NCI-H82 treated with DMSO at 0.1 percent for 48 hours (cell line): ENCODE data around the gene SIDT2.

Experiments used
- DNase-seq: peaks from one replicate; lab custom pipeline; 2025; ENCODE audit not compliant: unreplicated experiment; lab: John Stamatoyannopoulos, UW

The SIDT2 gene

GRCh38 chr11:117188620-117189081, 10.1 kb downstream of the SIDT2 start:
- no peak for DNase-seq

GRCh38 chr11:117189191-117189940, 10.8 kb downstream of the SIDT2 start:
- DNase-seq: no peak

DNA sequence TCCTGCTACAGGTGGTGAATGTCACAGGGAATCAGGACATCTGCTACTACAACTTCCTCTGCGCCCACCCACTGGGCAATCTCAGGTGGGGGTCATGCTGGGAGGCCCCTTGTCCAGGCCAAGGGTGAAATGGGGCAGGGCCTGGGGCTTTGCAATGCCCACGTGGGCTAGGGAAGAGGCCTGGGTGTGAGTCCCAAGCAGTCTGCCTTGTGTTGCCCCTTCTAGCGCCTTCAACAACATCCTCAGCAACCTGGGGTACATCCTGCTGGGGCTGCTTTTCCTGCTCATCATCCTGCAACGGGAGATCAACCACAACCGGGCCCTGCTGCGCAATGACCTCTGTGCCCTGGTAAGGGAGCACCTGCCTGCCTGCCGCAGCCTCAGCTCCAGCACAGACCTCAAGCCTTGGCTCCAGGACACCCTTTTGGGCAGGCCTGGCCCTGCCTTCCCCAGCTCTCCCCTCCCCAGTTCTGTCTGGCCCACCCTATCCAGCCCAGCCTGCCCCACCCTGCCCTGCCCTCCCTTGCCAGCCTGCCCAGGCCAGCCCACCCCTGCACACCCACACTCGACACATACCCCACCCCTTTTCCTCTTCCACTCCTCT, 11.5 kb downstream of the SIDT2 start:
- no peak for DNase-seq

- DNase-seq: no peak
Measured at GRCh38 chr11:117191680-117192400, 13.3 kb downstream of the SIDT2 start.

DNA sequence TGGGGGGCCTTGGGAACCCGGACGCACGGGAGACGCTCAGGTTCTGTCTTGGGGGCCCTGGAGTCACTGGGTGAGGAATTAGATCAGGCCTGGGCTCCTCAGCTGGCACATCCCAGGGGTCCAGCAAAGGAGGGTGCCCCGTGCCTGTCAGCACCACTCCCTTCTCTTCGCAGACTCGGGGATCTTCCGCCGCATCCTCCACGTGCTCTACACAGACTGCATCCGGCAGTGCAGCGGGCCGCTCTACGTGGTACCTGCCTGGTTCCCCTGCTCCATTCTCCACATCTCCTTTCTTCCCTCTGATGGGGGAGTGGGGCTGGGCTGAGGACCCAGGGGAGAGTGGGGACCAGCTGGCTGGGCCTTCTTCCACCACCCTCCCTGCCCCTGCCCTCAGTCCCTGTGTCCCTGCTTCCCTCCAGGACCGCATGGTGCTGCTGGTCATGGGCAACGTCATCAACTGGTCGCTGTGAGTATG, 13.9 kb downstream of the SIDT2 start:
- DNase-seq: no peak

- no peak for DNase-seq
Measured at GRCh38 chr11:117193130-117194020, 14.8 kb downstream of the SIDT2 start.

DNA sequence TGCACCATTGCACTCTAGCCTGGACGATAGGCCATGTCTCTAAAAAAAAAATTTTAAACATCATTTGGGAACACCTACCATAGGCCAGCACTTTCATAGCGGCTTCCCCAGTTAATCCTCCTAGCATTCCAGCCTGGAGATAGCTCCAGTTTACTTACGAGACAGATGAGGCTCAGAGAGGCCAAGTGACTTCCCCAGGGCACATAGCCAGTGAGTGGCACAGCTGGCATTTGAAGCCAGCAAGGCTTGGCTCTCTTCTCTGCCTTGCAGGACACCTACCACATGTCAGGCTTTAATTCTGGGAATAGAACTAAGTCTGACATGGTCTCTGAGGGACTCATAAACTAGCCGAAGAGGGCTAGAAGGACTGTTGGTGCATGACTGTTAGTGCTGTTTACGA, 15.7 kb downstream of the SIDT2 start:
- no peak for DNase-seq

GRCh38 chr11:117195258-117195657, 16.7 kb downstream of the SIDT2 start:
- DNase-seq: no peak

DNA sequence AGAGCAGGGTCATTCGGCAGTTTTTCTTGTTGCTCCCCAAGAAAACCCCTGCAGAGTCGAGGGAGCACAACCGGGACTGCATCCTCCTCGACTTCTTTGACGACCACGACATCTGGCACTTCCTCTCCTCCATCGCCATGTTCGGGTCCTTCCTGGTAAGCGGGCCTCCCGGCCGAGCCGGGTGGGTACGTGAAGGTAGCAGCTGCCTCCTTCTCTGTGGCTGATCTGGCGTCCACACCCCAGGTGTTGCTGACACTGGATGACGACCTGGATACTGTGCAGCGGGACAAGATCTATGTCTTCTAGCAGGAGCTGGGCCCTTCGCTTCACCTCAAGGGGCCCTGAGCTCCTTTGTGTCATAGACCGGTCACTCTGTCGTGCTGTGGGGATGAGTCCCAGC, 17.2 kb downstream of the SIDT2 start:
- DNase-seq: no peak

DNA sequence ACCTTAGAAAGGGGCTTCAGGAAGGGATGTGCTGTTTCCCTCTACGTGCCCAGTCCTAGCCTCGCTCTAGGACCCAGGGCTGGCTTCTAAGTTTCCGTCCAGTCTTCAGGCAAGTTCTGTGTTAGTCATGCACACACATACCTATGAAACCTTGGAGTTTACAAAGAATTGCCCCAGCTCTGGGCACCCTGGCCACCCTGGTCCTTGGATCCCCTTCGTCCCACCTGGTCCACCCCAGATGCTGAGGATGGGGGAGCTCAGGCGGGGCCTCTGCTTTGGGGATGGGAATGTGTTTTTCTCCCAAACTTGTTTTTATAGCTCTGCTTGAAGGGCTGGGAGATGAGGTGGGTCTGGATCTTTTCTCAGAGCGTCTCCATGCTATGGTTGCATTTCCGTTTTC, 18.5 kb downstream of the SIDT2 start:
- DNase-seq: no peak

- no peak for DNase-seq
Measured at GRCh38 chr11:117197516-117198456, 19.2 kb downstream of the SIDT2 start.

- no peak for DNase-seq
Measured at GRCh38 chr11:117198613-117199012, 20.1 kb downstream of the SIDT2 start.

DNA sequence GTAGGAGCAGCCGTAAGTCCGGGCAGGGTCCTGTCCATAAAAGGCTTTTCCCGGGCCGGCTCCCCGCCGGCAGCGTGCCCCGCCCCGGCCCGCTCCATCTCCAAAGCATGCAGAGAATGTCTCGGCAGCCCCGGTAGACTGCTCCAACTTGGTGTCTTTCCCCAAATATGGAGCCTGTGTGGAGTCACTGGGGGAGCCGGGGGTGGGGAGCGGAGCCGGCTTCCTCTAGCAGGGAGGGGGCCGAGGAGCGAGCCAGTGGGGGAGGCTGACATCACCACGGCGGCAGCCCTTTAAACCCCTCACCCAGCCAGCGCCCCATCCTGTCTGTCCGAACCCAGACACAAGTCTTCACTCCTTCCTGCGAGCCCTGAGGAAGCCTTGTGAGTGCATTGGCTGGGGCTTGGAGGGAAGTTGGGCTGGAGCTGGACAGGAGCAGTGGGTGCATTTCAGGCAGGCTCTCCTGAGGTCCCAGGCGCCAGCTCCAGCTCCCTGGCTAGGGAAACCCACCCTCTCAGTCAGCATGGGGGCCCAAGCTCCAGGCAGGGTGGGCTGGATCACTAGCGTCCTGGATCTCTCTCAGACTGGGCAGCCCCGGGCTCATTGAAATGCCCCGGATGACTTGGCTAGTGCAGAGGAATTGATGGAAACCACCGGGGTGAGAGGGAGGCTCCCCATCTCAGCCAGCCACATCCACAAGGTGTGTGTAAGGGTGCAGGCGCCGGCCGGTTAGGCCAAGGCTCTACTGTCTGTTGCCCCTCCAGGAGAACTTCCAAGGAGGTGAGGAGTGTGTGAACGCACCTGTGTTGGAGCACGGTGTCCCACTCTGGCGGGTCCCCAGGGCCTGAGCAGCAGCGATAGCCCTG, 20.7 kb downstream of the SIDT2 start, which contains the start of gene TAGLN:
Gene TAGLN, plus strand, starts transcription at position 318 of the 863 bp plus-strand sequence. CDS start 3,644 bp downstream, outside the sequence.
- DNase-seq: no peak

GRCh38 chr11:117199916-117200812, 21.6 kb downstream of the SIDT2 start:
- no peak for DNase-seq

GRCh38 chr11:117200813-117201657, 22.5 kb downstream of the SIDT2 start:
- DNase-seq: no peak

DNA sequence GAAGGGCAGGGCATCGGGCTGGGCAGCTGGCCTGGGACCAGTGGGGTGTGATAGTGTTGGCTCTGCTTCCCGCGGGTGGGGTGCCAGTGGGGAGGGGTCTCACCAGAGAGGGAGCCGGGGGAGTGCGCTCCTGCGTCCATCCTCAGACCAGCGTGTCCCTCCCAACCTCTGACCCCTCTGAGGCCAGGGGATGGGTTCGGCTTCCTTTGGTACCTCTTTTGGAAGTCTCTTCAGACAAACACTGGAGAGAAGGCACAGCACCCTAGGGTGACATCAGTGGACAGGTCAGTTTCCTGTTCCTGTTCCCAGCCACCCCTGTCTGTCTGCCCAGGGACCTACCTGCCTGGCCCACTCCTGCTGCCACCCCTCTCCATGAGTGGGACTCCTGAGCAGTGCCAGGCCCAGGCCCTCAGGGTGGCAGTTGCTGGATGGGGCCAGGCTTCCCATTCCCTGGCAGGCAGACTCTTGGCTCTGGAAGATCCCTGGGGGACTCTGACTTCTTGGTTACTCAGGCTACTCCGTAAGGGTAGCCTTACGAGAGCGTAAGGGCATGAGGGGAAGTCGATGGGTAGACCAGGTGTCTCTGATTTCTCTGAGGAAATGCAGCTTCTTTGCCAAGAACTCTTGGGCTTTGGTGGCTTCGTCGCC, 23.2 kb downstream of the SIDT2 start:
- DNase-seq: no peak
